Endodermal cell (in vitro differentiated cells): ENCODE measurements around the gene SURF6. TPM values are rescaled to one million over a fixed set of nuclear protein-coding genes. Genes with fewer than 3 reads are reported as not detected.
"Not testable (repeated sequence)": the region's sequence is repeated elsewhere in the genome, so short reads cannot be mapped to it uniquely, and the experiment has no call there.

Experiments
- DNase-seq: peaks from one replicate; pipeline ENCODE4 v3.0.0-alpha.2; 2017
- H3K27ac ChIP-seq: 2 replicates; pipeline ENCODE4 v1.5.1; 2013; ENCODE audit warnings: mild to moderate bottlenecking, low read depth, low read length, moderate library complexity
- H3K27me3 ChIP-seq: 2 replicates; pipeline ENCODE4 v1.6.1; 2013; ENCODE audit warnings: mild to moderate bottlenecking, low read length, moderate library complexity; ENCODE audit not compliant: insufficient read depth, control insufficient read depth, poor library complexity, severe bottlenecking
- H3K36me3 ChIP-seq: 2 replicates; pipeline ENCODE4 v1.7.0; 2013; ENCODE audit warnings: mild to moderate bottlenecking, low read length, moderate library complexity; ENCODE audit not compliant: control insufficient read depth, insufficient read depth
- H3K4me1 ChIP-seq: one replicate; pipeline ENCODE4 v1.7.0; 2013; ENCODE audit warnings: low read length; ENCODE audit not compliant: control insufficient read depth, insufficient read depth
- H3K4me3 ChIP-seq: 2 replicates; pipeline ENCODE4 v1.5.1; 2013; ENCODE audit warnings: mild to moderate bottlenecking, low read length, moderate library complexity
- H3K9ac ChIP-seq: 2 replicates; pipeline ENCODE4 v1.6.1; 2013; ENCODE audit warnings: mild to moderate bottlenecking, low read length, moderate library complexity; ENCODE audit not compliant: poor library complexity, severe bottlenecking; ENCODE audit errors: extremely low read depth
- H3K9me3 ChIP-seq: 2 replicates; pipeline ENCODE4 v1.6.1; 2013; ENCODE audit warnings: mild to moderate bottlenecking, low read length, moderate library complexity; ENCODE audit not compliant: control insufficient read depth
- H3K27ac Mint-ChIP-seq: 2 replicates; pipeline ENCODE4 v1.8.0; 2020; ENCODE audit warnings: mixed read lengths
- H3K27me3 Mint-ChIP-seq: 2 replicates; pipeline ENCODE4 v1.8.0; 2021; ENCODE audit warnings: mild to moderate bottlenecking, mixed read lengths; ENCODE audit not compliant: insufficient read depth
- H3K36me3 Mint-ChIP-seq: 2 replicates; pipeline ENCODE4 v1.8.0; 2020; ENCODE audit warnings: low read depth, mixed read lengths
- H3K4me1 Mint-ChIP-seq: 2 replicates; pipeline ENCODE4 v1.8.0; 2020; ENCODE audit warnings: mixed read lengths
- H3K4me3 Mint-ChIP-seq: 2 replicates; pipeline ENCODE4 v1.8.0; 2020; ENCODE audit warnings: mild to moderate bottlenecking, moderate library complexity, mixed read lengths
- H3K9me3 Mint-ChIP-seq: 2 replicates; pipeline ENCODE4 v1.8.0; 2020; ENCODE audit warnings: mild to moderate bottlenecking, mixed read lengths
- CTCF ChIP-seq: fragments of 200-600 bp; sonication (generic); conservative IDR thresholded peaks from 2 replicates; pipeline ENCODE4 v1.5.0; 2021; ENCODE audit warnings: antibody characterized with exemption, mild to moderate bottlenecking
- WGBS, 2 experiments: methylation state at CpG; one replicate each; pipeline versions ENCODE4 v1.1.5 to v1.1.7; 2013; ENCODE audit warnings: missing lambda C conversion rate in 2 of 2, mixed read lengths in 1 of 2; ENCODE audit not compliant: insufficient coverage in 1 of 2, insufficient read length in 1 of 2; 5-methylcytosine and 5-hydroxymethylcytosine counted together
- total RNA-seq, 2 donors: library from RNA; stranded (reverse); fragmentation: NEBNext Ultra II Directional in 1 of 2; extraction: Animal tissue kit (Norgen Biotek cat#: 25700) in 1 of 2; gene quantifications; 2 replicates in 1 of 2; 3 replicates in 1 of 2; pipeline ENCODE4 v1.2.1, GENCODE V29; 2021

Gene SURF6
- total RNA-seq, 2 donors from 2014 or later: 22.9 to 27.5 TPM

GRCh38 chr9:133284362-133284761 is 51.6 kb downstream of the SURF6 start:
- 78 to 88% methylated on average over 4 to 8 of the region's 8 CpGs for WGBS, 2 experiments
- H3K27ac ChIP-seq: no peak overlapping the region
- peaks cover 2% of the 10 kb centered on the region for H3K36me3 Mint-ChIP-seq
- H3K4me3 Mint-ChIP-seq: no peak overlapping the region
- H3K27ac Mint-ChIP-seq: no peak overlapping the region
- H3K4me1 ChIP-seq: no peaks in the 10 kb centered on the region
- TF ChIP-seq CTCF: no peak
- H3K27me3 ChIP-seq: peaks cover 31% of the 10 kb centered on the region
- H3K9ac ChIP-seq: no peak overlapping the region
- H3K9me3 ChIP-seq: peaks cover 15% of the 10 kb centered on the region
- no peak overlapping the region for H3K4me3 ChIP-seq
- H3K27me3 Mint-ChIP-seq: peaks cover 11% of the 10 kb centered on the region
- peaks cover 32% of the 10 kb centered on the region for H3K9me3 Mint-ChIP-seq
- peaks cover 2% of the 10 kb centered on the region for H3K4me1 Mint-ChIP-seq
- no peaks in the 10 kb centered on the region for H3K36me3 ChIP-seq
- no peak for DNase-seq

- not testable (repeated sequence) for H3K4me3 ChIP-seq, H3K4me1 ChIP-seq, H3K27ac ChIP-seq, H3K4me3 Mint-ChIP-seq, DNase-seq, H3K36me3 Mint-ChIP-seq, H3K27ac Mint-ChIP-seq, H3K9me3 ChIP-seq, H3K36me3 ChIP-seq, H3K9ac ChIP-seq, H3K4me1 Mint-ChIP-seq
- Mint-ChIP-seq H3K27me3 (peaks cover 19% of the 10 kb centered on the region), H3K9me3 (peaks cover 34% of the 10 kb centered on the region)
- WGBS, 2 experiments: 88 to 89% methylated on average over 10 to 16 of the region's 16 CpGs
- H3K27me3 ChIP-seq: peaks cover 40% of the 10 kb centered on the region
Observed at GRCh38 chr9:133283255-133284032, 52.5 kb downstream of the SURF6 start.

GRCh38 chr9:133282464-133283238 is 53.3 kb downstream of the SURF6 start:
- Mint-ChIP-seq H3K27ac (no peak overlapping the region), H3K27me3 (peaks cover 27% of the 10 kb centered on the region), H3K9me3 (peaks cover 34% of the 10 kb centered on the region), H3K4me3 (no peak overlapping the region), H3K4me1 (peaks cover 2% of the 10 kb centered on the region), H3K36me3 (no peaks in the 10 kb centered on the region)
- Histone ChIP-seq H3K4me3 (no peak overlapping the region), H3K9me3 (peaks cover 1% of the 10 kb centered on the region), H3K9ac (no peak overlapping the region), H3K4me1 (no peaks in the 10 kb centered on the region), H3K27me3 (peaks cover 48% of the 10 kb centered on the region), H3K27ac (no peak overlapping the region), H3K36me3 (no peaks in the 10 kb centered on the region)
- TF ChIP-seq CTCF: no peak
- no peak for DNase-seq
- 78 to 83% methylated on average over 7 of the region's 7 CpGs for WGBS, 2 experiments
